Neuronal stem cell (in vitro differentiated cells): ENCODE data around the gene TM7SF2. TPM values are rescaled to one million over a fixed set of nuclear protein-coding genes. Genes with fewer than 3 reads are reported as not detected.

Source experiments
- DNase-seq: peaks from one replicate; pipeline ENCODE4 v3.0.0-alpha.2; 2013; ENCODE audit warnings: low spot score
- H2AFZ ChIP-seq: one replicate; pipeline ENCODE4 v1.6.1; 2013; ENCODE audit warnings: mild to moderate bottlenecking, low read length, inconsistent platforms
- H2AK5ac ChIP-seq: 2 replicates; pipeline ENCODE4 v1.6.1; 2013; ENCODE audit warnings: low read depth, mild to moderate bottlenecking, inconsistent platforms, low read length, moderate library complexity, mixed read lengths
- H2BK120ac ChIP-seq: 2 replicates; pipeline ENCODE4 v1.6.1; 2013; ENCODE audit warnings: low read depth, mild to moderate bottlenecking, inconsistent platforms, low read length, moderate library complexity, mixed read lengths
- H2BK12ac ChIP-seq: one replicate; pipeline ENCODE4 v1.6.1; 2013; ENCODE audit warnings: low read length, inconsistent platforms
- H2BK15ac ChIP-seq: 2 replicates; pipeline ENCODE4 v1.6.1; 2013; ENCODE audit warnings: mild to moderate bottlenecking, low read length, inconsistent platforms, mixed read lengths
- H2BK5ac ChIP-seq: one replicate; pipeline ENCODE4 v1.6.1; 2013; ENCODE audit warnings: inconsistent platforms, mild to moderate bottlenecking, low read length, moderate library complexity
- H3K14ac ChIP-seq: one replicate; pipeline ENCODE4 v1.6.1; 2013; ENCODE audit warnings: low read length, inconsistent platforms
- H3K18ac ChIP-seq: 2 replicates; pipeline ENCODE4 v1.6.1; 2013; ENCODE audit warnings: low read length, inconsistent platforms
- H3K23ac ChIP-seq: 2 replicates; pipeline ENCODE4 v1.6.1; 2013; ENCODE audit warnings: low read depth, mild to moderate bottlenecking, mixed read lengths, low read length, inconsistent platforms; ENCODE audit not compliant: poor library complexity
- H3K27ac ChIP-seq: replicated peaks from 3 replicates; pipeline ENCODE4 v1.5.1; 2013; ENCODE audit warnings: low read length, inconsistent platforms
- H3K27me3 ChIP-seq, 3 experiments: 2 replicates each; pipeline ENCODE4 v1.6.1; 2013; ENCODE audit warnings: low read length in 3 of 3, mild to moderate bottlenecking in 2 of 3, inconsistent platforms in 1 of 3, low read depth in 1 of 3, mixed read lengths in 1 of 3, moderate library complexity in 1 of 3; ENCODE audit not compliant: control insufficient read depth in 3 of 3, insufficient read depth in 3 of 3
- H3K36me3 ChIP-seq, 2 donors: replicated peaks in 1 of 2; 2 replicates each; pipeline ENCODE4 v1.6.1; 2013; ENCODE audit warnings: low read length in 2 of 2; ENCODE audit not compliant: control insufficient read depth in 2 of 2, insufficient read depth in 2 of 2
- H3K4ac ChIP-seq: 2 replicates; pipeline ENCODE4 v1.6.1; 2013; ENCODE audit warnings: inconsistent platforms, mild to moderate bottlenecking, low read length, moderate library complexity
- H3K4me1 ChIP-seq, 2 donors: 1 replicate in 1 of 2; 2 replicates in 1 of 2; pipeline ENCODE4 v1.6.1; 2013; ENCODE audit warnings: low read length in 2 of 2, low read depth in 1 of 2; ENCODE audit not compliant: control insufficient read depth in 2 of 2, insufficient read depth in 1 of 2
- H3K4me2 ChIP-seq: one replicate; pipeline ENCODE4 v1.6.1; 2013; ENCODE audit warnings: mild to moderate bottlenecking, low read length, inconsistent platforms; ENCODE audit not compliant: insufficient read depth, poor library complexity, severe bottlenecking
- H3K4me3 ChIP-seq, 2 donors: 2 replicates each; pipeline ENCODE4 v1.5.1; 2013; ENCODE audit warnings: low read length in 2 of 2, mild to moderate bottlenecking in 2 of 2, inconsistent platforms in 1 of 2, moderate library complexity in 1 of 2
- H3K79me1 ChIP-seq: one replicate; pipeline ENCODE4 v1.6.1; 2013; ENCODE audit warnings: low read depth, mild to moderate bottlenecking, inconsistent platforms, low read length, moderate library complexity
- H3K9ac ChIP-seq: one replicate; pipeline ENCODE4 v1.6.1; 2013; ENCODE audit warnings: mild to moderate bottlenecking, low read depth, low read length, inconsistent platforms; ENCODE audit not compliant: poor library complexity
- H3K9me3 ChIP-seq, 2 donors: replicated peaks in 1 of 2; 2 replicates each; pipeline versions ENCODE3 to v1.6.1; 2013; ENCODE audit warnings: low read length in 2 of 2, mild to moderate bottlenecking in 2 of 2, inconsistent platforms in 1 of 2, low read depth in 1 of 2, mixed read lengths in 1 of 2, moderate library complexity in 1 of 2; ENCODE audit not compliant: control insufficient read depth in 2 of 2, insufficient read depth in 1 of 2
- H4K8ac ChIP-seq: one replicate; pipeline ENCODE4 v1.6.1; 2013; ENCODE audit warnings: low read depth, mild to moderate bottlenecking, inconsistent platforms, low read length, moderate library complexity
- H4K91ac ChIP-seq: one replicate; pipeline ENCODE4 v1.6.1; 2013; ENCODE audit warnings: low read length, low read depth, mild to moderate bottlenecking, inconsistent platforms; ENCODE audit not compliant: poor library complexity
- WGBS, 2 donors: extraction: QIAGEN DNeasy Blood & Tissue Kit; methylation state at CpG; one replicate each; pipeline ENCODE4 v1.1.7; 2013; ENCODE audit warnings: missing lambda C conversion rate in 2 of 2, mixed read lengths in 1 of 2; ENCODE audit not compliant: insufficient read length in 2 of 2, insufficient replicate concordance in 1 of 2; ENCODE audit errors: extremely low coverage in 2 of 2; 5-methylcytosine and 5-hydroxymethylcytosine counted together
- small RNA-seq: library from polyadenylated mRNA; stranded (forward); fragments of <200 nt; extraction: miRNeasy Mini kit (QIAGEN cat#:217004); gene quantifications from one replicate; pipeline ENCODE3, GENCODE V24; 2013; ENCODE audit not compliant: insufficient read depth

TM7SF2 gene

DNA sequence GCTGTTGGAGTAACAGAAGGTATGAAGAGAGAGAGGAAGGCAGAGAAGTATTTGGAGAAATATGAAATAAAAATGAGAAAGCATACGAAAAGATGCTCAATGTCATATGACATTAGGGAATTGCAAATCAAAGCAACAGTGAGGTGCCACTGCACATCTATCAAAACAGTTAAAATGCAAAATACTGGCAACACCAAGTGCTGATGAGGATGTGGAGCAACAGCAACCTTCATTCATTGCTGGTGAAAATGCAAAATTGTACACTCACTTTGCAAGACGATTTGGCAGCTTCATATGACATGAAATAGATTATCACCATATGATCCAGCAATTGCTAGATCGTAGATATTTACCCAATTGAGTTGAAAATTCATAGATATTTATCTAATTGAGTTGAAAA lies 49.0 kb downstream of the TM7SF2 start:
- Histone ChIP-seq H2AK5ac (no peak overlapping the region), H3K18ac (no peak overlapping the region), H3K36me3 (no peaks in the 10 kb centered on the region), H3K27ac (no peak overlapping the region), H2BK12ac (no peak overlapping the region), H3K4me2 (no peak overlapping the region), H4K91ac (no peak overlapping the region), H2BK5ac (no peak overlapping the region), H3K9me3 (no peaks in the 10 kb centered on the region), H3K4ac (no peak overlapping the region), H3K9ac (no peak overlapping the region), H2AFZ (no peak overlapping the region), H3K79me1 (no peaks in the 10 kb centered on the region), H4K8ac (no peak overlapping the region), H3K27me3 (no peaks in the 10 kb centered on the region), H3K4me1 (no peaks in the 10 kb centered on the region), H2BK15ac (no peak overlapping the region), H3K14ac (no peak overlapping the region), H3K23ac (no peak overlapping the region), H2BK120ac (no peak overlapping the region), H3K4me3 (no peak overlapping the region)
- no peak for DNase-seq
- WGBS, 2 donors, result no CpG with 5 or more reads among the region's 3 CpGs

DNA sequence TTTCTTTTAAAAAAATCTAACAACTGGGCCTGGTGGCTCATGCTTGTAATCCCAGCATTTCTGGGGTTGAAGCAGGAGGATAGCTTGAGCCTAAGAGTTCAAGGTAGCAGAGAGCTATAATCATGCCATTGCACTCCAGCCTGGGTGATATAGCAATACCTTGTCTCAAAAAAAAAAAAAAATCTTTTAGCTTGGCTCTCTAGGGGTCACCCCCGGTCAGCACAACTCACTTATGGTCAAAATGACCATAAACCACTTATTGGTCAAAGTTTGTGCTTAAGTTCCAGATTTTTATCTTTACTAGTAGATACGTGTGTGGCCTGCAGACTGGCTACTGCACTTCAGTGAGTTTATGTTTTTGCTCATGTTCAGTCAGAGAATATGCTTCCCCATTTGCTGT lies 52.0 kb downstream of the TM7SF2 start:
- Histone ChIP-seq H3K4me3 (no peak overlapping the region), H3K9me3 (no peaks in the 10 kb centered on the region), H3K4me2 (no peak overlapping the region), H2BK5ac (no peak overlapping the region), H3K36me3 (no peaks in the 10 kb centered on the region), H3K27ac (no peak overlapping the region), H4K91ac (no peak overlapping the region), H2AK5ac (no peak overlapping the region), H2AFZ (no peak overlapping the region), H2BK15ac (no peak overlapping the region), H2BK12ac (no peak overlapping the region), H3K79me1 (no peaks in the 10 kb centered on the region), H3K14ac (no peak overlapping the region), H3K9ac (no peak overlapping the region), H4K8ac (no peak overlapping the region), H3K23ac (no peak overlapping the region), H3K4me1 (no peaks in the 10 kb centered on the region), H3K4ac (no peak overlapping the region), H2BK120ac (no peak overlapping the region), H3K18ac (no peak overlapping the region), H3K27me3 (no peaks in the 10 kb centered on the region)
- no CpG with 5 or more reads among the region's 2 CpGs for WGBS, 2 donors
- no peak for DNase-seq

Small RNA genes lying within 50 kb of the gene (small RNA-seq; reads per million reads assigned to genes)
- not detected for gene HIGD1AP10
- not detected for gene PDCL2P2
- not detected for gene RNU2-23P
